Measurements from ENCODE around the gene TBC1D9.

TBC1D9 gene

GRCh38 chr4:140609548-140610425, 146.4 kb downstream of the TBC1D9 start:
- DNase-seq, result no peak

DNA sequence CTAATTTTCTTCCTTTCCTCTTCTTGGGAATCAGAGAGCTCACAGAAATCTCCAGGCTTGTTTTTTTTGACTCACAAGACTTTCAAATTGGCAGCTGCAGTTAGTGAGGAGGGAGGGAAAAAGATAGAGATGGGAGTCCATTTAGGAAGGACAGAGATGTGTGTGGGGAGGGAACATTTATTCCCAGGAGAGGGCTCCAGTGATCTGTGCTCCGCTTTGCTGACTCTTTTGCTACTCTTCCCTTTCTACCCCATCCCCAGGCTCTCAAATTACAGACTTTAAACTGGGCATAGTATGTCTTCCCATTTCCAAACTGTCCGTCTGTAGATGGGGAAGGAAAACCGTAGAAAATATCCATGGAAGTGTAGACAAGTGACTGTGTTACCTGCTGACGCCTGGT, 148.3 kb downstream of the TBC1D9 start:
- no peak for DNase-seq

DNA sequence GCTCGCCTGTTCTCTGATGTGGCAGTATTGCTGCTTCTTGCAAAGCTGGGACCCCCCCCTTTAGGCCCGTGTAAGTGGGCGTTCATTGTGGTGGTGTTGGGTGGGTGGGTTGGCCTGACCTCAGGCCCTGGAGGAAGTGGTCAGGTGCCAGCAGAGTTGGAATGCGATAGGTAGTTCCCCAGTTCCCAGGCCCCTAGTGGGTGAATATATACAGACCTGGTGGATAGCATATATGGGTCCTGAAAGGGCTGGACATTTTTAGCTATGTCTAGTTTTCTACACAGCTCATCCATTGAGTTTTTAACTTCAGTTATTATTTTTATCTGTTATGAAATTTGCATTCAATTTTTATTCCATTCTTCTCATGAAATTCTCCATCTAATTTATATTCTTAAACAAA, 151.6 kb downstream of the TBC1D9 start:
- DNase-seq, result no peak

DNA sequence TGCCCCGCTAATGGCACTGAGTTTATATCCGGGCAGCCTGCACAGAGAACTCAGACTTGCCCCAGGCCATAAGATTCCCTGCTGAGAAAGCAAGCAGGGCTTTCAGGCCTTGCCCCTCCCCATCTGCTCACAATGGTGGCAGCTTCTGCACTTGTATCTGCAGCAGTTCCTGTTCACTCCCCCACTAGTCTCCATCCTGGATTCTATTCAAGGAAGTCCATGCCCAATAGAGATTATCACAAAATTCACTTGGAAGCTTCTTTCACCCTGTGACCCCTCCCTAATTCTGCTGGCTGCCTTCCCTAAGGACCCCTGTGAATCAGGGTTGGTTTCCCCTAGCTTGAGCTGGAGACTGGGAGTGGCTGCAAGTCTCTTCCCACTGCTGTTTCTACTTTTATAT, 152.9 kb downstream of the TBC1D9 start:
- no peak for DNase-seq

DNA sequence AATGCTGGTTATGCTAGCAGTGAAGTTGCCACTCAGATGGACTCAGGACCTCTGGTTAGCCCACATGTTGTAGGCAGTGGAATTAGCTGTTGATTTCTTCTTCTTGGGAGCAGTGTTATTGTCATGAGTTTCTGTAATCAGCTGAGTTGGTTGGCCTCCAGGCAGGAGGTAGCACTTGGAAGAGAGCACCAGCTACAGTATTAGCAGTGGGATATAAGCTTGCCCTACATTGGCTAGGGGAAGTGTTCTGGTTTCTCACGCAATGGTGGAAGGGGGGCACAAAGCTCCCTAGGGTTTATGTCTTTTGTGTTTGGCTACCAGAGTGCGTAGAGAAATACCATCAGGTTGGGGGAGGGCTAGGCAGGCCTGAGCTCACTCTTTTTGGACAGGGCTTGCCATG, 153.5 kb downstream of the TBC1D9 start:
- no peak for DNase-seq

DNA sequence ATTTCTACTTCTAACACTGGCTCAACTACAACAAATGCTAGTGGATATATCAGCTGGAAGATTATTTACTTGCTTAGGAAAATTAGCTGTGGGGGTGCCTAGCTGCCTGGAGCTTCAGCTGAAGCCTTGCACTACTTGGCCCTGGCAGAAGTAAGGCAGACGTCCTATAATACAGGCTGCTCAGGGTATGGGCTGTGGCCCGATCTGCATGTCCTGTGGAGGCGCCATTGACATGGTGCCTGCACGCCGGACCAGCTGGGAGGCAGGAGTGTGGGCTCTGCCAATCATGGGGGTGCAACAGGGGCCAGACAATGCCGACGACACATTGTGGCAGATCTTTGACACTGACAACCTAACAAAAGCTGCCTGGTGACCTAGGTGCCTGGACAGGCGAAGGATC, 155.8 kb downstream of the TBC1D9 start:
- no peak for DNase-seq

GRCh38 chr4:140595065-140595464, 161.1 kb downstream of the TBC1D9 start:
- DNase-seq, result no peak

DNA sequence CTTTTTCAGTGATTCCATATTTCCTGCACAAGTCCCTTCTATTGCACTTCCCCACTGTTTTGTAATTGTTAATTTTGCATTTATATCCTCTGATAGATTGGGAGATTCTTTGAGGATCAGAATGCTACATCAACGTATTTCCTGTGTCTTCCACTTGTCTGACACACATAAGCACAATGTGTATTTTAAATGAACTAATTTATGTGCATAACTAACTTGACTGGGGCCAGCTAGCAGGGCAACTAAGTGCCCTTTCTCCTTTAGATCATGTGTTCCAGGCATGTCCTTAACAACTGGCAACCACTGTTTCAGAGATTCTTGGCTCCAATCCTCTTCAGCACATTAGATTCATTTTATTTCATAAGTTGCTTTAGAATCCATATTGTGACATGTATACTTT, 171.7 kb downstream of the TBC1D9 start:
- DNase-seq, result no peak

DNA sequence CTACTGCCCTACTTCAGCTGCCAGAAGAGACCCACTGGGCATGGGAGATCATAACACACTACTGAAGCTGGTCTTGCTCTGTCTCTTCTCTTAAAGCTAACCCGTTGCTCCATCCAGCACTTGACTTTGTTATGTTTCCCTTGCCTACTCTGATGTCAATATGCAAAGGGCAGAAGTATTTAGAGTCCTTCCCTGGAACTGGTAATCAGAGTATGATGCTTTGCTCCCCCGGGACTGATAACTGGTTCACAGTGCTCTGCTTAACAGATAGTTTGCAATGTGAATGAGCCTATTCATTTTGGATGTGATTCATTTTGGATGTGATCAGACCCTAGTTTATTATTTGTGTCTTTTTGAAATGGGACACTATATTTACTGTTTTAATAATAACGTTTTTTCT, 175.1 kb downstream of the TBC1D9 start:
- DNase-seq, result no peak

GRCh38 chr4:140579278-140579677, 176.9 kb downstream of the TBC1D9 start:
- no peak for DNase-seq

- no peak for DNase-seq
These were observed 180.7 kb downstream of the TBC1D9 start for GRCh38 chr4:140575489-140575888.

GRCh38 chr4:140571620-140572019, 184.6 kb downstream of the TBC1D9 start:
- DNase-seq, result no peak

Measured in effector CD4-positive, alpha-beta T cell (primary cell).